HEK293T (cell line): ENCODE data around the gene ELP4.

Experiments used
- CTCF ChIA-PET: fragments of 350-600 bp; formaldehyde crosslinking; extraction: SDS; loops from one replicate; lab custom pipeline; 2021; ENCODE audit warnings: antibody characterized with exemption, inconsistent platforms; lab: Yijun Ruan, JAX
- POLR2A ChIA-PET: fragments of 350-600 bp; formaldehyde crosslinking; extraction: SDS; loops from one replicate; lab custom pipeline; 2020; ENCODE audit warnings: antibody characterized with exemption, inconsistent platforms; lab: Yijun Ruan, JAX
- DNase-seq: peaks from one replicate; pipeline ENCODE4 v3.0.0; 2012; ENCODE audit warnings: mixed read lengths; ENCODE audit errors: extremely low spot score
- ARNT ChIP-seq: fragments of 450-650 bp; IDR thresholded peaks from 2 replicates; pipeline ENCODE4 v1.6.1; 2017; ENCODE audit warnings: mild to moderate bottlenecking
- BHLHE40 ChIP-seq: fragments of 450-650 bp; IDR thresholded peaks from 2 replicates; pipeline ENCODE4 v1.6.1; 2016; ENCODE audit warnings: mild to moderate bottlenecking, moderate library complexity, borderline replicate concordance
- CTBP1 ChIP-seq: fragments of 450-650 bp; IDR thresholded peaks from 2 replicates; pipeline ENCODE4 v1.6.1; 2016; ENCODE audit warnings: borderline replicate concordance
- ELF4 ChIP-seq: fragments of 450-650 bp; IDR thresholded peaks from 2 replicates; pipeline ENCODE4 v1.6.1; 2017; ENCODE audit warnings: antibody characterized with exemption
- FOXA1 ChIP-seq: fragments of 450-650 bp; IDR thresholded peaks from 2 replicates; pipeline ENCODE4 v1.6.1; 2016; ENCODE audit warnings: mild to moderate bottlenecking
- FOXK2 ChIP-seq: fragments of 450-650 bp; IDR thresholded peaks from 2 replicates; pipeline ENCODE4 v1.6.1; 2016; ENCODE audit warnings: mild to moderate bottlenecking
- FOXM1 ChIP-seq: fragments of 450-650 bp; IDR thresholded peaks from 2 replicates; pipeline ENCODE4 v1.6.1; 2017; ENCODE audit warnings: mild to moderate bottlenecking, borderline replicate concordance
- HDGF ChIP-seq: fragments of 450-650 bp; IDR thresholded peaks from 2 replicates; pipeline ENCODE4 v1.6.1; 2017; ENCODE audit warnings: antibody characterized with exemption, borderline replicate concordance
- L3MBTL2 ChIP-seq: fragments of 450-650 bp; conservative IDR thresholded peaks from 2 replicates; pipeline ENCODE4 v1.6.1; 2016; ENCODE audit warnings: mild to moderate bottlenecking
- LEF1 ChIP-seq: fragments of 450-650 bp; IDR thresholded peaks from 2 replicates; pipeline ENCODE4 v1.6.1; 2017; ENCODE audit warnings: mild to moderate bottlenecking, borderline replicate concordance
- NFRKB ChIP-seq: fragments of 450-650 bp; IDR thresholded peaks from 2 replicates; pipeline ENCODE4 v1.6.1; 2016; ENCODE audit warnings: mild to moderate bottlenecking, moderate library complexity
- PKNOX1 ChIP-seq: fragments of 450-650 bp; IDR thresholded peaks from 2 replicates; pipeline ENCODE4 v1.6.1; 2016
- SP1 ChIP-seq: fragments of 450-650 bp; IDR thresholded peaks from 2 replicates; pipeline ENCODE4 v1.6.1; 2017
- SUZ12 ChIP-seq: fragments of 450-650 bp; IDR thresholded peaks from 2 replicates; pipeline ENCODE4 v1.6.1; 2016; ENCODE audit warnings: mild to moderate bottlenecking
- TARDBP ChIP-seq: fragments of 450-650 bp; IDR thresholded peaks from 2 replicates; pipeline ENCODE4 v1.6.1; 2016
- ZNF384 ChIP-seq: fragments of 450-650 bp; IDR thresholded peaks from 2 replicates; pipeline ENCODE4 v1.6.1; 2016

The ELP4 gene

GRCh38 chr11:31649129-31649966 lies 139.8 kb downstream of the ELP4 start:
- DNase-seq: no peak
- ChIA-PET POLR2A (no interaction called here), CTCF (no interaction called here)
- no peak for TF ChIP-seq PKNOX1
- TF ChIP-seq NFRKB: no peak
- TF ChIP-seq ELF4: no peak
- no peak for TF ChIP-seq HDGF
- TF ChIP-seq LEF1: no peak
- no peak for TF ChIP-seq FOXA1
- no peak for TF ChIP-seq FOXM1
- TF ChIP-seq L3MBTL2: no peak

GRCh38 chr11:31651208-31651607 lies 141.6 kb downstream of the ELP4 start:
- no peak for DNase-seq
- CTCF ChIA-PET: no interaction called here
- POLR2A ChIA-PET: no interaction called here
- no peak for TF ChIP-seq TARDBP
- TF ChIP-seq HDGF: no peak
- no peak for TF ChIP-seq NFRKB
- no peak for TF ChIP-seq FOXM1
- no peak for TF ChIP-seq L3MBTL2
- TF ChIP-seq ZNF384: no peak
- TF ChIP-seq ARNT: no peak
- TF ChIP-seq LEF1: no peak
- no peak for TF ChIP-seq ELF4
- TF ChIP-seq SUZ12: no peak
- no peak for TF ChIP-seq FOXA1
- no peak for TF ChIP-seq BHLHE40
- no peak for TF ChIP-seq SP1
- no peak for TF ChIP-seq CTBP1
- no peak for TF ChIP-seq PKNOX1
- TF ChIP-seq FOXK2: no peak

GRCh38 chr11:31651822-31652221 lies 142.3 kb downstream of the ELP4 start:
- CTCF ChIA-PET: no interaction called here
- no peak for TF ChIP-seq PKNOX1
- no peak for TF ChIP-seq CTBP1
- no peak for TF ChIP-seq LEF1
- TF ChIP-seq HDGF: no peak
- no peak for TF ChIP-seq ARNT
- no peak for TF ChIP-seq TARDBP
- TF ChIP-seq FOXA1: no peak
- TF ChIP-seq BHLHE40: no peak
- POLR2A ChIA-PET: no interaction called here
- no peak for DNase-seq

- ChIA-PET POLR2A (no interaction called here), CTCF (interaction anchor here (1.3 kb wide), 1 partner anchor 12 kb away, joined by 3 read pairs; no protein-coding TSS in a partner anchor)
- DNase-seq: no peak
- TF ChIP-seq NFRKB (no peak), ELF4 (no peak), ZNF384 (no peak), CTBP1 (no peak), LEF1 (no peak), ARNT (no peak), TARDBP (no peak), FOXM1 (no peak), L3MBTL2 (no peak), FOXK2 (no peak), BHLHE40 (no peak), PKNOX1 (no peak)
Observed at GRCh38 chr11:31652528-31652927, 143.0 kb downstream of the ELP4 start.

- ChIA-PET POLR2A (interaction anchor here (0.7 kb wide), 1 partner anchor 549 kb away, joined by 3 read pairs; no protein-coding TSS in a partner anchor), CTCF (no interaction called here)
- no peak for DNase-seq
- no peak for TF ChIP-seq FOXK2
- no peak for TF ChIP-seq BHLHE40
- TF ChIP-seq FOXM1: no peak
- TF ChIP-seq HDGF: no peak
- TF ChIP-seq NFRKB: no peak
- no peak for TF ChIP-seq ELF4
- TF ChIP-seq CTBP1: no peak
- no peak for TF ChIP-seq ZNF384
- TF ChIP-seq SP1: no peak
- no peak for TF ChIP-seq TARDBP
- no peak for TF ChIP-seq L3MBTL2
- no peak for TF ChIP-seq FOXA1
- no peak for TF ChIP-seq PKNOX1
- TF ChIP-seq ARNT: no peak
- TF ChIP-seq LEF1: no peak
- TF ChIP-seq SUZ12: no peak
Observed at GRCh38 chr11:31655483-31655882, 145.9 kb downstream of the ELP4 start.
